WERI-Rb-1 (cell line): ENCODE results near the gene RTEL1.

Source experiments
- DNase-seq: peaks from one replicate; pipeline ENCODE4 v3.0.0-alpha.2; 2020
- H3K27ac ChIP-seq: fragments of 250-450 bp; sonication (Bioruptor Pico); 2 replicates; pipeline ENCODE4 v1.5.1; 2020; ENCODE audit warnings: mild to moderate bottlenecking, moderate library complexity
- H3K27me3 ChIP-seq: fragments of 250-450 bp; sonication (Bioruptor Pico); 2 replicates; pipeline ENCODE4 v1.5.1; 2021; ENCODE audit warnings: mild to moderate bottlenecking, low read depth, moderate library complexity; ENCODE audit not compliant: insufficient read depth, severe bottlenecking
- H3K36me3 ChIP-seq: fragments of 250-450 bp; sonication (Bioruptor Pico); 2 replicates; pipeline ENCODE4 v1.5.1; 2020; ENCODE audit warnings: mild to moderate bottlenecking, moderate library complexity
- H3K4me3 ChIP-seq: 2 replicates; pipeline ENCODE4 v1.5.1; 2011; ENCODE audit warnings: low read depth, mild to moderate bottlenecking, control low read depth, low read length
- H3K9me3 ChIP-seq: fragments of 250-450 bp; sonication (Bioruptor Pico); 2 replicates; pipeline ENCODE4 v1.5.1; 2021; ENCODE audit warnings: mild to moderate bottlenecking, moderate library complexity; ENCODE audit not compliant: severe bottlenecking
- CTCF ChIP-seq: IDR thresholded peaks from 2 replicates; pipeline ENCODE4 v1.5.1; 2011; ENCODE audit warnings: low read depth, mild to moderate bottlenecking, control low read depth, inconsistent platforms, low read length

RTEL1 gene

GRCh38 chr20:63694584-63695423 is 36.7 kb downstream of the RTEL1 start:
- no peak for TF ChIP-seq CTCF
- H3K27ac ChIP-seq, result no peak overlapping the region
- no peaks in the 10 kb centered on the region for H3K27me3 ChIP-seq
- peaks cover 40% of the 10 kb centered on the region for H3K36me3 ChIP-seq
- no peak for DNase-seq
- no peaks in the 10 kb centered on the region for H3K9me3 ChIP-seq
- H3K4me3 ChIP-seq, result no peak overlapping the region

GRCh38 chr20:63695424-63696305 is 37.6 kb downstream of the RTEL1 start:
- Histone ChIP-seq H3K27me3 (no peaks in the 10 kb centered on the region), H3K9me3 (no peaks in the 10 kb centered on the region), H3K4me3 (no peak overlapping the region), H3K27ac (no peak overlapping the region), H3K36me3 (peaks cover 40% of the 10 kb centered on the region)
- no peak for TF ChIP-seq CTCF
- DNase-seq, result no peak

GRCh38 chr20:63696306-63696627 is 38.2 kb downstream of the RTEL1 start:
- Histone ChIP-seq H3K9me3 (no peaks in the 10 kb centered on the region), H3K27me3 (no peaks in the 10 kb centered on the region), H3K36me3 (peaks cover 40% of the 10 kb centered on the region), H3K27ac (no peak overlapping the region), H3K4me3 (no peak overlapping the region)
- no peak for TF ChIP-seq CTCF
- DNase-seq, result no peak

- no peak for DNase-seq
- Histone ChIP-seq H3K9me3 (no peaks in the 10 kb centered on the region), H3K27ac (no peak within 1 kb of the TSS), H3K4me3 (no peak within 1 kb of the TSS), H3K36me3 (peaks cover 40% of the 10 kb centered on the region), H3K27me3 (no peaks in the 10 kb centered on the region)
- no peak for TF ChIP-seq CTCF
Measured at GRCh38 chr20:63696628-63697356, 38.7 kb downstream of the RTEL1 start, which contains the start of gene TNFRSF6B. Gene TNFRSF6B (plus strand): TSS chr20:63696652. CDS start chr20:63696768, 116 bp downstream.

- H3K27ac ChIP-seq, result no peak overlapping the region
- H3K4me3 ChIP-seq, result no peak overlapping the region
- H3K27me3 ChIP-seq, result no peaks in the 10 kb centered on the region
- no peaks in the 10 kb centered on the region for H3K9me3 ChIP-seq
- no peak for TF ChIP-seq CTCF
- no peak for DNase-seq
- peaks cover 40% of the 10 kb centered on the region for H3K36me3 ChIP-seq
Measured at GRCh38 chr20:63697357-63697867, 39.3 kb downstream of the RTEL1 start.
